SIG-M5 treated with dmso at 0.1 percent for 504 hours (cell line): ENCODE results near the gene RP2.

Experiments used
- DNase-seq: peaks from one replicate; lab custom pipeline; 2025; ENCODE audit not compliant: unreplicated experiment; lab: John Stamatoyannopoulos, UW

The RP2 gene

GRCh38 chrX:46841346-46841745 is 4.5 kb downstream of the RP2 start:
- no peak for DNase-seq

- no peak for DNase-seq
Observed at GRCh38 chrX:46844913-46845312, 8.1 kb downstream of the RP2 start.

- DNase-seq = no peak
Observed at GRCh38 chrX:46849933-46850332, 13.1 kb downstream of the RP2 start.

GRCh38 chrX:46850771-46851170 is 13.9 kb downstream of the RP2 start:
- DNase-seq = no peak

- DNase-seq = no peak
Observed at GRCh38 chrX:46856483-46856882, 19.6 kb downstream of the RP2 start.

- DNase-seq = no peak
Observed at GRCh38 chrX:46860557-46860956, 23.7 kb downstream of the RP2 start.

GRCh38 chrX:46863072-46863471 is 26.2 kb downstream of the RP2 start:
- no peak for DNase-seq

- no peak for DNase-seq
Observed at GRCh38 chrX:46864606-46865005, 27.8 kb downstream of the RP2 start.

GRCh38 chrX:46865281-46865680 is 28.4 kb downstream of the RP2 start:
- no peak for DNase-seq

- DNase-seq = no peak
Observed at GRCh38 chrX:46866726-46867125, 29.9 kb downstream of the RP2 start.

GRCh38 chrX:46873746-46874145 is 36.9 kb downstream of the RP2 start:
- no peak for DNase-seq

GRCh38 chrX:46876901-46877300 is 40.1 kb downstream of the RP2 start:
- no peak for DNase-seq

GRCh38 chrX:46882266-46882665 is 45.4 kb downstream of the RP2 start:
- no peak for DNase-seq

GRCh38 chrX:46884799-46885198 is 48.0 kb downstream of the RP2 start:
- no peak for DNase-seq

GRCh38 chrX:46898207-46898606 is 61.4 kb downstream of the RP2 start:
- DNase-seq = no peak

GRCh38 chrX:46903458-46904242 is 66.8 kb downstream of the RP2 start:
- DNase-seq = peak; percentile 38

- no peak for DNase-seq
Observed at GRCh38 chrX:46904626-46905025, 67.8 kb downstream of the RP2 start.

- no peak for DNase-seq
Observed at GRCh38 chrX:46910415-46910814, 73.6 kb downstream of the RP2 start.

- peak; percentile 57 for DNase-seq
Observed at GRCh38 chrX:46912098-46912602, 75.3 kb downstream of the RP2 start, which contains the start of gene JADE3. TSS of gene JADE3 (plus strand) at chrX:46912421. CDS start at chrX:46984895, 72,474 bp downstream.

GRCh38 chrX:46912603-46913491 is 76.0 kb downstream of the RP2 start:
- peak; percentile 21 for DNase-seq

GRCh38 chrX:46913667-46914066 is 76.8 kb downstream of the RP2 start:
- DNase-seq = peak; percentile 13

- DNase-seq = no peak
Observed at GRCh38 chrX:46916273-46916672, 79.4 kb downstream of the RP2 start.
